Measurements from ENCODE around the gene SLC1A1.

The SLC1A1 gene

GRCh38 chr9:4590430-4591122 lies 100.3 kb downstream of the SLC1A1 start:
- DNase-seq, result no peak
- no peak overlapping the region for H3K27ac ChIP-seq
- no peaks in the 10 kb centered on the region for H3K36me3 ChIP-seq (replicated peaks)
- in situ Hi-C loops (cut with HindIII; ENCODE audit: low pct_ligation_motif_present, low sequenced_read_pairs), result no loop called here
- no peaks in the 10 kb centered on the region for H3K27me3 ChIP-seq (replicated peaks)
- H3K4me3 ChIP-seq (ENCODE audit: low read depth, low read length), result no peak overlapping the region
- TF ChIP-seq, protein P1, sequence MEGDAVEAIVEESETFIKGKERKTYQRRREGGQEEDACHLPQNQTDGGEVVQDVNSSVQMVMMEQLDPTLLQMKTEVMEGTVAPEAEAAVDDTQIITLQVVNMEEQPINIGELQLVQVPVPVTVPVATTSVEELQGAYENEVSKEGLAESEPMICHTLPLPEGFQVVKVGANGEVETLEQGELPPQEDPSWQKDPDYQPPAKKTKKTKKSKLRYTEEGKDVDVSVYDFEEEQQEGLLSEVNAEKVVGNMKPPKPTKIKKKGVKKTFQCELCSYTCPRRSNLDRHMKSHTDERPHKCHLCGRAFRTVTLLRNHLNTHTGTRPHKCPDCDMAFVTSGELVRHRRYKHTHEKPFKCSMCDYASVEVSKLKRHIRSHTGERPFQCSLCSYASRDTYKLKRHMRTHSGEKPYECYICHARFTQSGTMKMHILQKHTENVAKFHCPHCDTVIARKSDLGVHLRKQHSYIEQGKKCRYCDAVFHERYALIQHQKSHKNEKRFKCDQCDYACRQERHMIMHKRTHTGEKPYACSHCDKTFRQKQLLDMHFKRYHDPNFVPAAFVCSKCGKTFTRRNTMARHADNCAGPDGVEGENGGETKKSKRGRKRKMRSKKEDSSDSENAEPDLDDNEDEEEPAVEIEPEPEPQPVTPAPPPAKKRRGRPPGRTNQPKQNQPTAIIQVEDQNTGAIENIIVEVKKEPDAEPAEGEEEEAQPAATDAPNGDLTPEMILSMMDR (IDR thresholded peaks at IDR 0.05; ENCODE audit: low read depth, low read length, missing control alignments), result no peak

- Histone ChIP-seq H3K36me3 (replicated peaks) (no peaks in the 10 kb centered on the region), H3K27ac (no peak overlapping the region), H3K4me3 (ENCODE audit: low read depth, low read length) (no peak overlapping the region), H3K27me3 (replicated peaks) (no peaks in the 10 kb centered on the region)
- in situ Hi-C loops (cut with HindIII; ENCODE audit: low pct_ligation_motif_present, low sequenced_read_pairs), result no loop called here
- TF ChIP-seq, protein P1 (IDR thresholded peaks at IDR 0.05; ENCODE audit: low read depth, low read length, missing control alignments), result no peak
- no peak for DNase-seq
Measured at GRCh38 chr9:4591123-4591500, 100.8 kb downstream of the SLC1A1 start.

DNA sequence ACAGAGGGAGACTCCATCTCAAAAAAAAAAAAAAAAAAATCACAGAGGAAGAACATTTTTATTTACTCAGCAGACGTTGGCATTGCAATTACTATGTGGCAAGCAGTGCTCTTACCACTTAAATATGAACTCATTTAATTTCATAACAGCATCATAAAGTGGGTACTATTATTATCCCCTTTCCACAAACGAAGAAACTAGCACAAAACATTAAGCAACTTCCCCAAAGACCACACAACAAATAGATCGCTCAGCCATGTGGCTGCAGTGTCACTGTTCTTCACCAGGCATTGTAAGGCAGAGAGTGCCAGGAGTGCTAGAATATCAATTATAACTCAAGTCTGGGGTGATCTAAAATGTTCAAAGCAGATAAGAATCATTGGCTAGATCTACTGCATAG lies 102.0 kb downstream of the SLC1A1 start:
- in situ Hi-C loops (cut with HindIII; ENCODE audit: low pct_ligation_motif_present, low sequenced_read_pairs), result no loop called here
- TF ChIP-seq, protein P1 (IDR thresholded peaks at IDR 0.05; ENCODE audit: low read depth, low read length, missing control alignments), result no peak
- no peak overlapping the region for H3K4me3 ChIP-seq (ENCODE audit: low read depth, low read length)
- no peak overlapping the region for H3K27ac ChIP-seq
- no peaks in the 10 kb centered on the region for H3K27me3 ChIP-seq (replicated peaks)
- no peaks in the 10 kb centered on the region for H3K36me3 ChIP-seq (replicated peaks)
- no peak for DNase-seq

- no peak for DNase-seq
- Histone ChIP-seq H3K36me3 (replicated peaks) (no peaks in the 10 kb centered on the region), H3K27ac (no peak overlapping the region), H3K4me3 (ENCODE audit: low read depth, low read length) (no peak overlapping the region), H3K27me3 (replicated peaks) (no peaks in the 10 kb centered on the region)
- in situ Hi-C loops (cut with HindIII; ENCODE audit: low pct_ligation_motif_present, low sequenced_read_pairs), result no loop called here
- TF ChIP-seq, protein P1 (IDR thresholded peaks at IDR 0.05; ENCODE audit: low read depth, low read length, missing control alignments), result no peak
Measured at GRCh38 chr9:4592886-4593285, 102.6 kb downstream of the SLC1A1 start.

- H3K27me3 ChIP-seq (replicated peaks), result no peaks in the 10 kb centered on the region
- no peaks in the 10 kb centered on the region for H3K36me3 ChIP-seq (replicated peaks)
- DNase-seq, result no peak
- no peak overlapping the region for H3K27ac ChIP-seq
- in situ Hi-C loops (cut with HindIII; ENCODE audit: low pct_ligation_motif_present, low sequenced_read_pairs), result no loop called here
- H3K4me3 ChIP-seq (ENCODE audit: low read depth, low read length), result no peak overlapping the region
- TF ChIP-seq, protein P1 (IDR thresholded peaks at IDR 0.05; ENCODE audit: low read depth, low read length, missing control alignments), result no peak
Measured at GRCh38 chr9:4594545-4594944, 104.3 kb downstream of the SLC1A1 start.

DNA sequence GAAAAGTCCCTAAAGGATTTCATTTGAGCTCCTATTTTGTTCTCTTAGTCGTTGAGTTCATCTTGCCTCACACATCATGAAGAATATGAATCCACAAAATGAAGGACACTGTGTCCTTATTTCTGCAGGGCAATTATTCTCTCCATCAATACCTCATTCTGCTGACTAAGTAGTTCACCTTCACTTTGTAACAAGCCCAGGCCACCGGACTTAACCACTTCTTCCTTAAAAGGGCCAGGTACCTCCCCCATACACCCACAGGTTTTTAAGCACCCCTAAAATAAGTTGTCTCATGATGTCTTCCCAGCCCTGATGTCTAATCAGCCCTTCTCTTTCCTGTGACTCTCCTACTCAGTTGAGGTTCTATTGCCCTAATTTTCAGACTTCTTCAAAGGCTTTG lies 104.7 kb downstream of the SLC1A1 start:
- no peak overlapping the region for H3K27ac ChIP-seq
- TF ChIP-seq, protein P1 (IDR thresholded peaks at IDR 0.05; ENCODE audit: low read depth, low read length, missing control alignments), result no peak
- no peak overlapping the region for H3K4me3 ChIP-seq (ENCODE audit: low read depth, low read length)
- H3K27me3 ChIP-seq (replicated peaks), result no peaks in the 10 kb centered on the region
- DNase-seq, result no peak
- in situ Hi-C loops (cut with HindIII; ENCODE audit: low pct_ligation_motif_present, low sequenced_read_pairs), result no loop called here
- H3K36me3 ChIP-seq (replicated peaks), result no peaks in the 10 kb centered on the region
